ENCODE measurements around the gene LHFPL2. TPM values are rescaled to one million over a fixed set of nuclear protein-coding genes. Genes with fewer than 3 reads are reported as not detected.
"Not testable (repeated sequence)": the region's sequence is repeated elsewhere in the genome, so short reads cannot be mapped to it uniquely, and the experiment has no call there.

Gene LHFPL2
- total RNA-seq, 1 donor from 2014 or later = 14.4 TPM

GRCh38 chr5:78467752-78468357 lies 180.7 kb downstream of the LHFPL2 start:
- peak; percentile 77 for TF ChIP-seq CTCF (conservative IDR thresholded peaks at IDR 0.05; ENCODE audit: low read depth, low read length)

GRCh38 chr5:78467140-78467539 lies 181.4 kb downstream of the LHFPL2 start:
- DNase-seq (ENCODE audit: low read depth) = no peak
- H3K4me3 ChIP-seq (ENCODE audit: low read depth, low read length) = no peak overlapping the region
- no peak for TF ChIP-seq CTCF (conservative IDR thresholded peaks at IDR 0.05; ENCODE audit: low read depth, low read length)

More at GRCh38 chr5:78467752-78468357, 180.7 kb downstream of the LHFPL2 start:
- peak; percentile 7 for DNase-seq (ENCODE audit: low read depth)
- H3K4me3 ChIP-seq (ENCODE audit: low read depth, low read length) = no peak overlapping the region

GRCh38 chr5:78458843-78459242 lies 189.7 kb downstream of the LHFPL2 start:
- TF ChIP-seq CTCF (conservative IDR thresholded peaks at IDR 0.05; ENCODE audit: low read depth, low read length) = no peak
- H3K4me3 ChIP-seq (ENCODE audit: low read depth, low read length) = no peak overlapping the region
- DNase-seq (ENCODE audit: low read depth) = no peak

- not testable (repeated sequence) for DNase-seq (ENCODE audit: low read depth); H3K4me3 ChIP-seq (ENCODE audit: low read depth, low read length)
Observed at GRCh38 chr5:78457507-78457906, 191.1 kb downstream of the LHFPL2 start.

GRCh38 chr5:78449103-78449502 lies 199.5 kb downstream of the LHFPL2 start:
- no peak for DNase-seq (ENCODE audit: low read depth)
- no peak for TF ChIP-seq CTCF (conservative IDR thresholded peaks at IDR 0.05; ENCODE audit: low read depth, low read length)

GRCh38 chr5:78447775-78448424 lies 200.7 kb downstream of the LHFPL2 start:
- no peak for TF ChIP-seq CTCF (conservative IDR thresholded peaks at IDR 0.05; ENCODE audit: low read depth, low read length)
- H3K4me3 ChIP-seq (ENCODE audit: low read depth, low read length) = no peak overlapping the region
- no peak for DNase-seq (ENCODE audit: low read depth)

More at GRCh38 chr5:78449103-78449502, 199.5 kb downstream of the LHFPL2 start:
- no peak overlapping the region for H3K4me3 ChIP-seq (ENCODE audit: low read depth, low read length)

All from epithelial cell of proximal tubule (primary cell).